Measurements from ENCODE around the gene TUBB2B. TPM values are rescaled to one million over a fixed set of nuclear protein-coding genes. Genes with fewer than 3 reads are reported as not detected.

The TUBB2B gene
- total and polyA plus RNA-seq, 2 donors (not counting 1 experiment from before 2014, with no cell fraction given) = 14.7 TPM; not detected in 1

GRCh38 chr6:3252861-3253596 lies 25.6 kb upstream of the TUBB2B start:
- Mint-ChIP-seq H3K4me1 (peaks cover 4% of the 10 kb centered on the region), H3K27me3 (peaks cover 28% of the 10 kb centered on the region), H3K27ac (no peak overlapping the region), H3K9me3 (ENCODE audit: insufficient read depth) (no peaks in the 10 kb centered on the region), H3K4me3 (no peak overlapping the region)
- Histone ChIP-seq H3K4me3 (ENCODE audit: control extremely low read depth in 1 of 5, extremely low read depth in 1 of 5, insufficient read depth in 1 of 5, low read depth in 2 of 5, low read length in 4 of 5) (no peak overlapping the region), H3K9me3 (ENCODE audit: control extremely low read depth in 1 of 3, control insufficient read depth in 2 of 3, insufficient read depth in 1 of 3, low read length in 2 of 3) (peaks cover 0 to 7% (median 0%) of the 10 kb centered on the region in 3 donors), H3K4me2 (replicated peaks; ENCODE audit: low read depth, low read length, poor library complexity, severe bottlenecking) (no peak overlapping the region), H3K4me1 (ENCODE audit: control insufficient read depth in 2 of 2, insufficient read depth in 2 of 2, low read length in 2 of 2) (peaks cover 7 to 8% of the 10 kb centered on the region in 2 donors), H4K20me1 (ENCODE audit: control insufficient read depth, insufficient read depth, low read length, poor library complexity, severe bottlenecking) (no peaks in the 10 kb centered on the region), H3K36me3 (replicated peaks in 1 of 2; ENCODE audit: control extremely low read depth in 1 of 2, control insufficient read depth in 1 of 2, extremely low read depth in 1 of 2, insufficient read depth in 2 of 2, low read length in 1 of 2) (no peaks in the 10 kb centered on the region), H2AFZ (ENCODE audit: insufficient read depth, low read depth, low read length, poor library complexity, severe bottlenecking) (no peak overlapping the region), H3K79me2 (ENCODE audit: control insufficient read depth, insufficient read depth, low read length) (no peaks in the 10 kb centered on the region), H3K27ac (ENCODE audit: low read length in 2 of 2) (no peak overlapping the region), H3K27me3 (replicated peaks in 1 of 4; ENCODE audit: control extremely low read depth in 1 of 4, control insufficient read depth in 3 of 4, insufficient read depth in 4 of 4, low read length in 3 of 4) (peaks cover 0 to 22% (median 9%) of the 10 kb centered on the region in 4 experiments), H3K9ac (ENCODE audit: low read length) (no peak overlapping the region)
- intact Hi-C loops (cut with micrococcal nuclease) = loop anchor here (10.0 kb wide), 1 partner anchor 882 kb away; the partner anchor contains the start of gene ECI2
- DNase-seq (no peak), ATAC-seq (ENCODE audit: low read depth) (no peak)
- 97% methylated on average over 21 of the region's 22 CpGs for WGBS (ENCODE audit: insufficient coverage)
- TF ChIP-seq EZH2 (IDR thresholded peaks at IDR 0.05; ENCODE audit: borderline replicate concordance, insufficient read depth, low read depth, low read length, poor library complexity, severe bottlenecking) (no peak), CTCF (IDR thresholded peaks at IDR 0.05) (no peak)
- ChIA-PET CTCF (interaction anchor here (1.1 to 3.2 kb wide), 5 partner anchors 11 to 189 kb away, joined by 3 to 19 read pairs (median 11); no protein-coding TSS in a partner anchor), POLR2A (no interaction called here)

- 96% methylated on average over 10 of the region's 10 CpGs for WGBS (ENCODE audit: insufficient coverage)
- no peaks in the 10 kb centered on the region for H3K79me2 ChIP-seq (ENCODE audit: control insufficient read depth, insufficient read depth, low read length)
- CTCF ChIA-PET = interaction anchor here (0.9 to 5.3 kb wide), 16 partner anchors 8 to 263 kb away, joined by 3 to 82 read pairs (median 8); partner anchors contain the start of genes BPHL and TUBB2A
- H4K20me1 ChIP-seq (ENCODE audit: control insufficient read depth, insufficient read depth, low read length, poor library complexity, severe bottlenecking) = no peaks in the 10 kb centered on the region
- H3K4me3 ChIP-seq (ENCODE audit: control extremely low read depth in 1 of 5, extremely low read depth in 1 of 5, insufficient read depth in 1 of 5, low read depth in 2 of 5, low read length in 4 of 5) = no peak overlapping the region
- no peaks in the 10 kb centered on the region for H3K36me3 ChIP-seq (replicated peaks in 1 of 2; ENCODE audit: control extremely low read depth in 1 of 2, control insufficient read depth in 1 of 2, extremely low read depth in 1 of 2, insufficient read depth in 2 of 2, low read length in 1 of 2)
- no peak overlapping the region for H3K9ac ChIP-seq (ENCODE audit: low read length)
- no peak for ATAC-seq (ENCODE audit: low read depth)
- POLR2A ChIA-PET = no interaction called here
- H3K27ac Mint-ChIP-seq = no peak overlapping the region
- H3K4me1 Mint-ChIP-seq = peaks cover 4% of the 10 kb centered on the region
- H3K27ac ChIP-seq (ENCODE audit: low read length in 2 of 2) = no peak overlapping the region
- H2AFZ ChIP-seq (ENCODE audit: insufficient read depth, low read depth, low read length, poor library complexity, severe bottlenecking) = no peak overlapping the region
- no peak for DNase-seq
- peaks cover 0 to 7% (median 0%) of the 10 kb centered on the region in 3 donors for H3K9me3 ChIP-seq (ENCODE audit: control extremely low read depth in 1 of 3, control insufficient read depth in 2 of 3, insufficient read depth in 1 of 3, low read length in 2 of 3)
- intact Hi-C loops (cut with micrococcal nuclease) = loop anchor here (10.0 kb wide), 1 partner anchor 882 kb away; the partner anchor contains the start of gene ECI2
- H3K9me3 Mint-ChIP-seq (ENCODE audit: insufficient read depth) = no peaks in the 10 kb centered on the region
- peaks cover 30% of the 10 kb centered on the region for H3K27me3 Mint-ChIP-seq
- H3K4me2 ChIP-seq (replicated peaks; ENCODE audit: low read depth, low read length, poor library complexity, severe bottlenecking) = no peak overlapping the region
- H3K27me3 ChIP-seq (replicated peaks in 1 of 4; ENCODE audit: control extremely low read depth in 1 of 4, control insufficient read depth in 3 of 4, insufficient read depth in 4 of 4, low read length in 3 of 4) = peaks cover 0 to 28% (median 14%) of the 10 kb centered on the region in 4 experiments
- H3K4me1 ChIP-seq (ENCODE audit: control insufficient read depth in 2 of 2, insufficient read depth in 2 of 2, low read length in 2 of 2) = peaks cover 7 to 8% of the 10 kb centered on the region in 2 donors
- no peak for TF ChIP-seq CTCF (IDR thresholded peaks at IDR 0.05)
- no peak for TF ChIP-seq EZH2 (IDR thresholded peaks at IDR 0.05; ENCODE audit: borderline replicate concordance, insufficient read depth, low read depth, low read length, poor library complexity, severe bottlenecking)
- H3K4me3 Mint-ChIP-seq = no peak overlapping the region
Observed at GRCh38 chr6:3252369-3252768, 24.9 kb upstream of the TUBB2B start.
